IMR-90 (cell line): ENCODE data around the gene GXYLT1.

Source experiments
- FOS ChIP-seq: fragments of 150-350 bp; IDR thresholded peaks from 2 replicates; pipeline ENCODE4 v1.6.1; 2016; ENCODE audit warnings: low read depth, low read length
- MAZ ChIP-seq: IDR thresholded peaks from 2 replicates; pipeline ENCODE4 v1.6.1; 2012; ENCODE audit warnings: low read depth, mild to moderate bottlenecking, low read length, improper control_type of control experiment, moderate library complexity, borderline replicate concordance
- MXI1 ChIP-seq: IDR thresholded peaks from 2 replicates; pipeline ENCODE4 v1.6.1; 2012; ENCODE audit warnings: low read depth, mild to moderate bottlenecking, low read length, moderate library complexity, borderline replicate concordance
- NFE2L2 ChIP-seq: fragments of 150-350 bp; IDR thresholded peaks from 2 replicates; pipeline ENCODE4 v1.6.1; 2016; ENCODE audit warnings: low read depth, mild to moderate bottlenecking, low read length
- POLR2A ChIP-seq: IDR thresholded peaks from 2 replicates; pipeline ENCODE4 v1.6.1; 2012; ENCODE audit warnings: mild to moderate bottlenecking, low read depth, low read length
- RAD21 ChIP-seq: IDR thresholded peaks from 2 replicates; pipeline ENCODE4 v1.6.1; 2012; ENCODE audit warnings: low read length, improper control_type of control experiment
- RFX5 ChIP-seq: IDR thresholded peaks from 2 replicates; pipeline ENCODE4 v1.8.0; 2012; ENCODE audit warnings: low read depth, mild to moderate bottlenecking, low read length, moderate library complexity
- SMC3 ChIP-seq: fragments of 150-350 bp; IDR thresholded peaks from 2 replicates; pipeline ENCODE4 v1.6.1; 2016; ENCODE audit warnings: low read depth, mild to moderate bottlenecking, antibody characterized with exemption, low read length, moderate library complexity
- TF ChIP-seq, protein P1 (sequence below): conservative IDR thresholded peaks from 2 replicates; pipeline ENCODE4 v1.5.1; 2012; ENCODE audit warnings: mild to moderate bottlenecking, low read depth, low read length, improper control_type of control experiment
- TF ChIP-seq, protein P2 (sequence below): fragments of 150-350 bp; IDR thresholded peaks from 2 replicates; pipeline ENCODE4 v1.6.1; 2016; ENCODE audit warnings: low read depth, mild to moderate bottlenecking, low read length, moderate library complexity, borderline replicate concordance

DNA sequence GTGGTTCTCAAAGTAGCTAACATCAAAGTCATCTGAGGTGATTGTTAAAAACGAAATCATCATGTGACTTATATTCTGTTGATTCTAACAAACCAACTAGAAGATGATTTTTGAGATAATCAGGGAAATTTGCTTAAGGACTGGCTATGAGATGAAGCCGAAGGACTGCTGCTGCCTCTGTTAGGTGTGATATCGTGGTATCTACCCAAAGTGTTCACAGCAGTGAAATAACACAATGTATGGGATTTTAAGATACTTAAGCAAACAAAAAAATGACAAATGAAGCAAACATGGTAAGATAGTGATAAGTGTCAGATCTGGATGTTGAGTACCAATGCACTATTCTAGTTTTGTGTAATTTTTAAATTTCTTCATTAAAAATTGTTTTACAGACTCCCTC, 59.1 kb downstream of the GXYLT1 start:
- TF ChIP-seq MXI1 (no peak), FOS (no peak), SMC3 (no peak), RFX5 (no peak), RAD21 (no peak), POLR2A (no peak), NFE2L2 (no peak), MAZ (no peak)
- TF ChIP-seq, protein P1, sequence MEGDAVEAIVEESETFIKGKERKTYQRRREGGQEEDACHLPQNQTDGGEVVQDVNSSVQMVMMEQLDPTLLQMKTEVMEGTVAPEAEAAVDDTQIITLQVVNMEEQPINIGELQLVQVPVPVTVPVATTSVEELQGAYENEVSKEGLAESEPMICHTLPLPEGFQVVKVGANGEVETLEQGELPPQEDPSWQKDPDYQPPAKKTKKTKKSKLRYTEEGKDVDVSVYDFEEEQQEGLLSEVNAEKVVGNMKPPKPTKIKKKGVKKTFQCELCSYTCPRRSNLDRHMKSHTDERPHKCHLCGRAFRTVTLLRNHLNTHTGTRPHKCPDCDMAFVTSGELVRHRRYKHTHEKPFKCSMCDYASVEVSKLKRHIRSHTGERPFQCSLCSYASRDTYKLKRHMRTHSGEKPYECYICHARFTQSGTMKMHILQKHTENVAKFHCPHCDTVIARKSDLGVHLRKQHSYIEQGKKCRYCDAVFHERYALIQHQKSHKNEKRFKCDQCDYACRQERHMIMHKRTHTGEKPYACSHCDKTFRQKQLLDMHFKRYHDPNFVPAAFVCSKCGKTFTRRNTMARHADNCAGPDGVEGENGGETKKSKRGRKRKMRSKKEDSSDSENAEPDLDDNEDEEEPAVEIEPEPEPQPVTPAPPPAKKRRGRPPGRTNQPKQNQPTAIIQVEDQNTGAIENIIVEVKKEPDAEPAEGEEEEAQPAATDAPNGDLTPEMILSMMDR, result no peak
- TF ChIP-seq, protein P2, sequence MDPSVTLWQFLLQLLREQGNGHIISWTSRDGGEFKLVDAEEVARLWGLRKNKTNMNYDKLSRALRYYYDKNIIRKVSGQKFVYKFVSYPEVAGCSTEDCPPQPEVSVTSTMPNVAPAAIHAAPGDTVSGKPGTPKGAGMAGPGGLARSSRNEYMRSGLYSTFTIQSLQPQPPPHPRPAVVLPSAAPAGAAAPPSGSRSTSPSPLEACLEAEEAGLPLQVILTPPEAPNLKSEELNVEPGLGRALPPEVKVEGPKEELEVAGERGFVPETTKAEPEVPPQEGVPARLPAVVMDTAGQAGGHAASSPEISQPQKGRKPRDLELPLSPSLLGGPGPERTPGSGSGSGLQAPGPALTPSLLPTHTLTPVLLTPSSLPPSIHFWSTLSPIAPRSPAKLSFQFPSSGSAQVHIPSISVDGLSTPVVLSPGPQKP, result no peak
